ENCODE measurements around the gene C1orf115. TPM values are rescaled to one million over a fixed set of nuclear protein-coding genes. Genes with fewer than 3 reads are reported as not detected.

Gene C1orf115
- total RNA-seq, 4 donors from 2014 or later, result 2.2 to 6.7 (median 4.6) TPM

GRCh38 chr1:220702733-220703270, 12.6 kb downstream of the C1orf115 start:
- H3K27me3 ChIP-seq, result no peaks in the 10 kb centered on the region
- H3K27ac ChIP-seq, result no peak overlapping the region
- no peak overlapping the region for H3K4me3 ChIP-seq
- H3K9me3 ChIP-seq, result no peaks in the 10 kb centered on the region
- in situ Hi-C loops (cut with MboI; ENCODE audit: low sequenced_read_pairs in 4 of 4), result no loop called here
- intact Hi-C loops (cut with DNase I; ENCODE audit: low total_unique reads), result no loop called here
- peaks cover 0 to 4% of the 10 kb centered on the region in 2 donors for H3K4me1 ChIP-seq
- DNase-seq (no peak), ATAC-seq (no peak)
- no peaks in the 10 kb centered on the region for H3K36me3 ChIP-seq
- TF ChIP-seq CTCF (IDR thresholded peaks at IDR 0.05 in 4 of 5, conservative IDR thresholded peaks at IDR 0.05 in 1 of 5) (no peak), POLR2A (IDR thresholded peaks at IDR 0.05) (no peak)

GRCh38 chr1:220703305-220703704, 13.1 kb downstream of the C1orf115 start:
- Histone ChIP-seq H3K27me3 (no peaks in the 10 kb centered on the region), H3K9me3 (no peaks in the 10 kb centered on the region), H3K36me3 (no peaks in the 10 kb centered on the region), H3K27ac (no peak overlapping the region), H3K4me3 (no peak overlapping the region), H3K4me1 (peaks cover 0 to 4% of the 10 kb centered on the region in 2 donors)
- intact Hi-C loops (cut with DNase I; ENCODE audit: low total_unique reads) (no loop called here), in situ Hi-C loops (cut with MboI; ENCODE audit: low sequenced_read_pairs in 4 of 4) (no loop called here)
- DNase-seq (no peak), ATAC-seq (no peak)
- TF ChIP-seq POLR2A (IDR thresholded peaks at IDR 0.05) (no peak), CTCF (IDR thresholded peaks at IDR 0.05 in 4 of 5, conservative IDR thresholded peaks at IDR 0.05 in 1 of 5) (no peak)

- Histone ChIP-seq H3K27ac (no peak overlapping the region), H3K27me3 (no peaks in the 10 kb centered on the region), H3K36me3 (no peaks in the 10 kb centered on the region), H3K4me1 (peaks cover 0 to 4% of the 10 kb centered on the region in 2 donors), H3K9me3 (no peaks in the 10 kb centered on the region), H3K4me3 (no peak overlapping the region)
- ATAC-seq (no peak), DNase-seq (no peak)
- intact Hi-C loops (cut with DNase I; ENCODE audit: low total_unique reads) (no loop called here), in situ Hi-C loops (cut with MboI; ENCODE audit: low sequenced_read_pairs in 4 of 4) (no loop called here)
- TF ChIP-seq CTCF (IDR thresholded peaks at IDR 0.05 in 4 of 5, conservative IDR thresholded peaks at IDR 0.05 in 1 of 5), result no peak
- TF ChIP-seq POLR2A (IDR thresholded peaks at IDR 0.05), result no peak
Observed at GRCh38 chr1:220705782-220706181, 15.6 kb downstream of the C1orf115 start.

GRCh38 chr1:220706480-220706879, 16.3 kb downstream of the C1orf115 start:
- Histone ChIP-seq H3K36me3 (no peaks in the 10 kb centered on the region), H3K4me1 (peaks cover 0 to 4% of the 10 kb centered on the region in 2 donors), H3K4me3 (no peak overlapping the region), H3K9me3 (no peaks in the 10 kb centered on the region), H3K27me3 (no peaks in the 10 kb centered on the region), H3K27ac (no peak overlapping the region)
- in situ Hi-C loops (cut with MboI; ENCODE audit: low sequenced_read_pairs in 4 of 4), result no loop called here
- DNase-seq, result no peak
- intact Hi-C loops (cut with DNase I; ENCODE audit: low total_unique reads), result no loop called here
- ATAC-seq, result no peak
- TF ChIP-seq POLR2A (IDR thresholded peaks at IDR 0.05), result no peak
- no peak for TF ChIP-seq CTCF (IDR thresholded peaks at IDR 0.05 in 4 of 5, conservative IDR thresholded peaks at IDR 0.05 in 1 of 5)

GRCh38 chr1:220707160-220707559, 17.0 kb downstream of the C1orf115 start:
- DNase-seq (no peak), ATAC-seq (no peak)
- no peaks in the 10 kb centered on the region for H3K9me3 ChIP-seq
- in situ Hi-C loops (cut with MboI; ENCODE audit: low sequenced_read_pairs in 4 of 4), result no loop called here
- H3K4me1 ChIP-seq, result peaks cover 0 to 4% of the 10 kb centered on the region in 2 donors
- H3K27ac ChIP-seq, result no peak overlapping the region
- intact Hi-C loops (cut with DNase I; ENCODE audit: low total_unique reads), result no loop called here
- TF ChIP-seq POLR2A (IDR thresholded peaks at IDR 0.05), result no peak
- TF ChIP-seq CTCF (IDR thresholded peaks at IDR 0.05 in 4 of 5, conservative IDR thresholded peaks at IDR 0.05 in 1 of 5), result no peak
- H3K4me3 ChIP-seq, result no peak overlapping the region
- no peaks in the 10 kb centered on the region for H3K36me3 ChIP-seq
- no peaks in the 10 kb centered on the region for H3K27me3 ChIP-seq

All from gastrocnemius medialis (tissue), 4 donors.